T-helper 2 cell treated with Interferon-gamma antibody and Interleukin-4, amounts not matched to agents 5 μg/mL and 100 μg/mL, for 36 hours (primary cell): ENCODE results near the gene CLIP1.

ENCODE experiments used
- DNase-seq: peaks from one replicate; pipeline ENCODE4 v3.0.0; 2021; ENCODE audit warnings: low spot score
- H3K27ac Mint-ChIP-seq: one replicate; pipeline ENCODE4 v1.8.0; 2021; ENCODE audit warnings: mild to moderate bottlenecking, mixed read lengths
- H3K27me3 Mint-ChIP-seq: one replicate; pipeline ENCODE4 v1.8.0; 2021; ENCODE audit warnings: low read depth, mixed read lengths
- H3K36me3 Mint-ChIP-seq: one replicate; pipeline ENCODE4 v1.8.0; 2021; ENCODE audit warnings: low read depth, mixed read lengths
- H3K4me1 Mint-ChIP-seq: one replicate; pipeline ENCODE4 v1.8.0; 2021; ENCODE audit warnings: low read depth, mixed read lengths
- H3K4me3 Mint-ChIP-seq: one replicate; pipeline ENCODE4 v1.8.0; 2022; ENCODE audit warnings: mild to moderate bottlenecking, moderate library complexity, mixed read lengths
- H3K9me3 Mint-ChIP-seq: one replicate; pipeline ENCODE4 v1.8.0; 2021; ENCODE audit warnings: mixed read lengths

The CLIP1 gene

GRCh38 chr12:122235741-122236140 is 186.7 kb downstream of the CLIP1 start:
- Mint-ChIP-seq H3K27ac (no peak overlapping the region), H3K36me3 (peaks cover 36% of the 10 kb centered on the region), H3K4me1 (no peaks in the 10 kb centered on the region), H3K9me3 (no peaks in the 10 kb centered on the region), H3K4me3 (no peak overlapping the region), H3K27me3 (no peaks in the 10 kb centered on the region)
- no peak for DNase-seq

GRCh38 chr12:122232691-122233090 is 189.8 kb downstream of the CLIP1 start:
- no peak for DNase-seq

GRCh38 chr12:122230798-122231197 is 191.7 kb downstream of the CLIP1 start:
- no peak for DNase-seq
- Mint-ChIP-seq H3K27me3 (no peaks in the 10 kb centered on the region), H3K36me3 (peaks cover 24% of the 10 kb centered on the region), H3K4me3 (no peak overlapping the region), H3K9me3 (no peaks in the 10 kb centered on the region), H3K27ac (no peak overlapping the region), H3K4me1 (peaks cover 12% of the 10 kb centered on the region)

More at GRCh38 chr12:122232691-122233090, 189.8 kb downstream of the CLIP1 start:
- Mint-ChIP-seq H3K9me3 (no peaks in the 10 kb centered on the region), H3K4me3 (no peak overlapping the region), H3K4me1 (peaks cover 6% of the 10 kb centered on the region), H3K27me3 (no peaks in the 10 kb centered on the region), H3K36me3 (peaks cover 28% of the 10 kb centered on the region), H3K27ac (no peak overlapping the region)

- no peaks in the 10 kb centered on the region for H3K27me3 Mint-ChIP-seq
These were observed 194.4 kb downstream of the CLIP1 start for GRCh38 chr12:122228092-122228491.

GRCh38 chr12:122227341-122227740 is 195.1 kb downstream of the CLIP1 start:
- Mint-ChIP-seq H3K9me3 (no peaks in the 10 kb centered on the region), H3K36me3 (peaks cover 21% of the 10 kb centered on the region), H3K4me3 (peak overlapping the region; percentile 80), H3K4me1 (peaks cover 24% of the 10 kb centered on the region), H3K27me3 (no peaks in the 10 kb centered on the region), H3K27ac (peak overlapping the region; percentile 32)
- DNase-seq = no peak

More at GRCh38 chr12:122228092-122228491, 194.4 kb downstream of the CLIP1 start:
- peak overlapping the region; percentile 80 for H3K4me3 Mint-ChIP-seq
- no peak overlapping the region for H3K27ac Mint-ChIP-seq
- H3K9me3 Mint-ChIP-seq = no peaks in the 10 kb centered on the region
- no peak for DNase-seq
- H3K36me3 Mint-ChIP-seq = peaks cover 25% of the 10 kb centered on the region
- peaks cover 24% of the 10 kb centered on the region for H3K4me1 Mint-ChIP-seq

GRCh38 chr12:122226366-122227125 is 195.9 kb downstream of the CLIP1 start:
- Mint-ChIP-seq H3K27me3 (no peaks in the 10 kb centered on the region), H3K4me3 (peak overlapping the region; percentile 80), H3K4me1 (peaks cover 24% of the 10 kb centered on the region), H3K9me3 (no peaks in the 10 kb centered on the region), H3K36me3 (peaks cover 22% of the 10 kb centered on the region), H3K27ac (peak overlapping the region; percentile 32)
- no peak for DNase-seq

GRCh38 chr12:122225683-122226365 is 196.6 kb downstream of the CLIP1 start, which contains the start of gene DIABLO:
Gene DIABLO, minus strand, starts transcription at chr12:122226052. Its CDS starts 38 bp downstream, at chr12:122226014.
- peaks cover 28% of the 10 kb centered on the region for H3K4me1 Mint-ChIP-seq
- peaks cover 26% of the 10 kb centered on the region for H3K36me3 Mint-ChIP-seq
- H3K27me3 Mint-ChIP-seq = no peaks in the 10 kb centered on the region
- H3K4me3 Mint-ChIP-seq = peak within 1 kb of the TSS; percentile 91
- no peaks in the 10 kb centered on the region for H3K9me3 Mint-ChIP-seq
- DNase-seq = peak; percentile 100
- peak within 1 kb of the TSS; percentile 95 for H3K27ac Mint-ChIP-seq
